OCI-LY3 (cell line): ENCODE measurements around the gene ARMH3.

Experiments used
- CTCF ChIP-seq: fragments of 200-600, 300-600 bp; sonication (generic); IDR thresholded peaks from 2 replicates; pipeline ENCODE4 v1.5.1; 2014; ENCODE audit warnings: antibody characterized with exemption, low read length, low read depth
- EZH2phosphoT487 ChIP-seq: fragments of 200-600 bp; shearing (Covaris generic); IDR thresholded peaks from 2 replicates; pipeline ENCODE4 v1.6.1; 2018; ENCODE audit warnings: antibody characterized with exemption, mixed run types, low read depth

- TF ChIP-seq CTCF: no peak
- TF ChIP-seq EZH2phosphoT487: no peak
Observed at GRCh38 chr10:101922846-101923245, 133.1 kb downstream of the ARMH3 start.
